Measurements from ENCODE around the gene ASMTL. TPM values are rescaled to one million over a fixed set of nuclear protein-coding genes. Genes with fewer than 3 reads are reported as not detected.
"Not testable (repeated sequence)": the region's sequence is repeated elsewhere in the genome, so short reads cannot be mapped to it uniquely, and the experiment has no call there.

Gene ASMTL
- total RNA-seq, 4 donors from 2014 or later: 19.4 to 27.7 (median 24.4) TPM

- no peak overlapping the region for H3K27ac ChIP-seq
- H3K4me3 ChIP-seq: no peak overlapping the region
- H3K4me1 ChIP-seq: peaks cover 5% of the 10 kb centered on the region
- no peak for TF ChIP-seq CTCF (IDR thresholded peaks at IDR 0.05)
- no peak for TF ChIP-seq EP300 (IDR thresholded peaks at IDR 0.05)
- no peak for TF ChIP-seq POLR2AphosphoS5 (IDR thresholded peaks at IDR 0.05)
- TF ChIP-seq POLR2A (IDR thresholded peaks at IDR 0.05): no peak
- no peaks in the 10 kb centered on the region for H3K36me3 ChIP-seq
- 26% methylated on average over 12 of the region's 15 CpGs for WGBS
- no peaks in the 10 kb centered on the region for H3K9me3 ChIP-seq
- no peaks in the 10 kb centered on the region for H3K27me3 ChIP-seq
- DNase-seq (ENCODE audit: low spot score in 2 of 2): peak in 1 of 2 donors; percentile 22
Measured at GRCh38 chrX:1493877-1494510, 41.3 kb upstream of the ASMTL start.

GRCh38 chrX:1493412-1493811, 40.7 kb upstream of the ASMTL start:
- DNase-seq (ENCODE audit: low spot score in 2 of 2): no peak
- no peak overlapping the region for H3K27ac ChIP-seq
- 41% methylated on average over 16 of the region's 16 CpGs for WGBS

GRCh38 chrX:1492421-1493012, 39.8 kb upstream of the ASMTL start:
- Histone ChIP-seq H3K27me3 (no peaks in the 10 kb centered on the region), H3K27ac (no peak overlapping the region), H3K4me3 (no peak overlapping the region), H3K9me3 (no peaks in the 10 kb centered on the region), H3K36me3 (no peaks in the 10 kb centered on the region), H3K4me1 (peaks cover 5% of the 10 kb centered on the region)
- 86% methylated on average over 9 of the region's 9 CpGs for WGBS
- DNase-seq (ENCODE audit: low spot score in 2 of 2): no peak
- TF ChIP-seq POLR2A (IDR thresholded peaks at IDR 0.05) (no peak), POLR2AphosphoS5 (IDR thresholded peaks at IDR 0.05) (no peak)

More at GRCh38 chrX:1493412-1493811, 40.7 kb upstream of the ASMTL start:
- no peaks in the 10 kb centered on the region for H3K36me3 ChIP-seq
- no peak overlapping the region for H3K4me3 ChIP-seq
- peaks cover 5% of the 10 kb centered on the region for H3K4me1 ChIP-seq
- TF ChIP-seq CTCF (IDR thresholded peaks at IDR 0.05): no peak
- TF ChIP-seq POLR2A (IDR thresholded peaks at IDR 0.05): no peak
- no peak for TF ChIP-seq POLR2AphosphoS5 (IDR thresholded peaks at IDR 0.05)
- TF ChIP-seq EP300 (IDR thresholded peaks at IDR 0.05): no peak
- no peaks in the 10 kb centered on the region for H3K27me3 ChIP-seq
- H3K9me3 ChIP-seq: no peaks in the 10 kb centered on the region

GRCh38 chrX:1491851-1492349, 39.2 kb upstream of the ASMTL start:
- H3K9me3 ChIP-seq: no peaks in the 10 kb centered on the region
- H3K27me3 ChIP-seq: no peaks in the 10 kb centered on the region
- H3K4me3 ChIP-seq: no peak overlapping the region
- H3K27ac ChIP-seq: no peak overlapping the region
- H3K4me1 ChIP-seq: peaks cover 5% of the 10 kb centered on the region
- H3K36me3 ChIP-seq: no peaks in the 10 kb centered on the region
- TF ChIP-seq EP300 (IDR thresholded peaks at IDR 0.05) (no peak), POLR2AphosphoS5 (IDR thresholded peaks at IDR 0.05) (no peak), CTCF (IDR thresholded peaks at IDR 0.05) (no peak), POLR2A (IDR thresholded peaks at IDR 0.05) (no peak)
- peak in 1 of 2 donors; percentile 24 for DNase-seq (ENCODE audit: low spot score in 2 of 2)
- WGBS: 83% methylated on average over 6 of the region's 6 CpGs

GRCh38 chrX:1491248-1491647, 38.5 kb upstream of the ASMTL start:
- H3K4me3 ChIP-seq; H3K4me1 ChIP-seq; H3K27me3 ChIP-seq; H3K36me3 ChIP-seq; H3K27ac ChIP-seq; H3K9me3 ChIP-seq; DNase-seq (ENCODE audit: low spot score in 2 of 2): not testable (repeated sequence)
- WGBS: 98% methylated on average over 4 of the region's 4 CpGs

- H3K9me3 ChIP-seq; H3K36me3 ChIP-seq; H3K27ac ChIP-seq; DNase-seq (ENCODE audit: low spot score in 2 of 2); H3K27me3 ChIP-seq; H3K4me1 ChIP-seq; H3K4me3 ChIP-seq: not testable (repeated sequence)
- 100% methylated on average over 1 of the region's 1 CpG for WGBS
Measured at GRCh38 chrX:1490723-1491122, 38.0 kb upstream of the ASMTL start.

- not testable (repeated sequence) for H3K27me3 ChIP-seq; H3K27ac ChIP-seq; H3K9me3 ChIP-seq; H3K4me3 ChIP-seq; DNase-seq (ENCODE audit: low spot score in 2 of 2); H3K4me1 ChIP-seq; H3K36me3 ChIP-seq
- WGBS: 86% methylated on average over 5 of the region's 5 CpGs
Measured at GRCh38 chrX:1489354-1489753, 36.6 kb upstream of the ASMTL start.
